Mesothelial cell of epicardium (in vitro differentiated cells): ENCODE data around the gene POMC. TPM values are rescaled to one million over a fixed set of nuclear protein-coding genes. Genes with fewer than 3 reads are reported as not detected.

Experiments used
- DNase-seq, 2 experiments: peaks; one replicate each; pipeline ENCODE4 v3.0.0; 2021; ENCODE audit warnings: low spot score in 2 of 2; ENCODE audit not compliant: unreplicated experiment in 2 of 2
- H3K27ac Mint-ChIP-seq: 2 replicates; pipeline ENCODE4 v1.8.0; 2021; ENCODE audit warnings: mixed read lengths
- H3K27me3 Mint-ChIP-seq: 2 replicates; pipeline ENCODE4 v1.8.0; 2021; ENCODE audit warnings: low read depth, mixed read lengths
- H3K36me3 Mint-ChIP-seq: 2 replicates; pipeline ENCODE4 v1.8.0; 2021; ENCODE audit warnings: mixed read lengths
- H3K4me1 Mint-ChIP-seq: 2 replicates; pipeline ENCODE4 v1.8.0; 2021; ENCODE audit warnings: mixed read lengths
- H3K4me3 Mint-ChIP-seq: 2 replicates; pipeline ENCODE4 v1.8.0; 2021; ENCODE audit warnings: mild to moderate bottlenecking, moderate library complexity, mixed read lengths
- H3K9me3 Mint-ChIP-seq: 2 replicates; pipeline ENCODE4 v1.8.0; 2021; ENCODE audit warnings: mixed read lengths
- CTCF ChIP-seq: fragments of 200-600 bp; sonication (generic); IDR thresholded peaks from one replicate; pipeline ENCODE4 v1.5.0; 2021; ENCODE audit warnings: antibody characterized with exemption; ENCODE audit not compliant: unreplicated experiment
- total RNA-seq: library from RNA; stranded (reverse); gene quantifications from 3 replicates; pipeline ENCODE4 v1.2.1, GENCODE V29; 2021

POMC gene
- total RNA-seq, 1 donor from 2014 or later, result not detected

GRCh38 chr2:25176541-25177181 lies 8.3 kb upstream of the POMC start:
- TF ChIP-seq CTCF, result no peak
- peaks cover under 1% of the 10 kb centered on the region for H3K36me3 Mint-ChIP-seq
- no peak overlapping the region for H3K4me3 Mint-ChIP-seq
- peaks cover 37% of the 10 kb centered on the region for H3K27me3 Mint-ChIP-seq
- no peak overlapping the region for H3K27ac Mint-ChIP-seq
- DNase-seq, result no peak
- H3K9me3 Mint-ChIP-seq, result peaks cover under 1% of the 10 kb centered on the region
- peaks cover 8% of the 10 kb centered on the region for H3K4me1 Mint-ChIP-seq

GRCh38 chr2:25176138-25176537 lies 7.8 kb upstream of the POMC start:
- no peak overlapping the region for H3K4me3 Mint-ChIP-seq
- no peak for DNase-seq
- peaks cover 8% of the 10 kb centered on the region for H3K4me1 Mint-ChIP-seq
- no peak overlapping the region for H3K27ac Mint-ChIP-seq
- no peak for TF ChIP-seq CTCF
- H3K9me3 Mint-ChIP-seq, result no peaks in the 10 kb centered on the region
- H3K27me3 Mint-ChIP-seq, result peaks cover 42% of the 10 kb centered on the region
- H3K36me3 Mint-ChIP-seq, result no peaks in the 10 kb centered on the region

- DNase-seq, result no peak
- Mint-ChIP-seq H3K27ac (no peak overlapping the region), H3K9me3 (no peaks in the 10 kb centered on the region), H3K4me1 (peaks cover 8% of the 10 kb centered on the region), H3K36me3 (no peaks in the 10 kb centered on the region), H3K4me3 (no peak overlapping the region), H3K27me3 (peaks cover 60% of the 10 kb centered on the region)
- TF ChIP-seq CTCF, result no peak
Observed at GRCh38 chr2:25174192-25174861, 5.9 kb upstream of the POMC start.

GRCh38 chr2:25173719-25174118 lies 5.3 kb upstream of the POMC start:
- Mint-ChIP-seq H3K4me1 (peaks cover 11% of the 10 kb centered on the region), H3K36me3 (no peaks in the 10 kb centered on the region), H3K27me3 (peaks cover 66% of the 10 kb centered on the region), H3K4me3 (no peak overlapping the region), H3K27ac (no peak overlapping the region), H3K9me3 (no peaks in the 10 kb centered on the region)
- TF ChIP-seq CTCF, result no peak
- DNase-seq, result no peak

GRCh38 chr2:25170888-25171287 lies 2.5 kb upstream of the POMC start:
- Mint-ChIP-seq H3K9me3 (no peaks in the 10 kb centered on the region), H3K36me3 (no peaks in the 10 kb centered on the region), H3K27ac (no peak overlapping the region), H3K27me3 (peaks cover 88% of the 10 kb centered on the region), H3K4me1 (peaks cover 6% of the 10 kb centered on the region), H3K4me3 (no peak overlapping the region)
- peak; percentile 6 for TF ChIP-seq CTCF
- no peak for DNase-seq
